Stimulated activated CD4-positive, alpha-beta T cell treated with anti-CD3 and anti-CD28 coated beads, Interleukin-4, amount 100 ng/mL, for 1 hour (primary cell): ENCODE measurements around the gene OR2B2.
A peak's percentile ranks its signal among the peaks of the same experiment; 100 is the strongest.

Experiments used
- DNase-seq: peaks from one replicate; pipeline ENCODE4 v3.0.0-alpha.2; 2020

OR2B2 gene

DNA sequence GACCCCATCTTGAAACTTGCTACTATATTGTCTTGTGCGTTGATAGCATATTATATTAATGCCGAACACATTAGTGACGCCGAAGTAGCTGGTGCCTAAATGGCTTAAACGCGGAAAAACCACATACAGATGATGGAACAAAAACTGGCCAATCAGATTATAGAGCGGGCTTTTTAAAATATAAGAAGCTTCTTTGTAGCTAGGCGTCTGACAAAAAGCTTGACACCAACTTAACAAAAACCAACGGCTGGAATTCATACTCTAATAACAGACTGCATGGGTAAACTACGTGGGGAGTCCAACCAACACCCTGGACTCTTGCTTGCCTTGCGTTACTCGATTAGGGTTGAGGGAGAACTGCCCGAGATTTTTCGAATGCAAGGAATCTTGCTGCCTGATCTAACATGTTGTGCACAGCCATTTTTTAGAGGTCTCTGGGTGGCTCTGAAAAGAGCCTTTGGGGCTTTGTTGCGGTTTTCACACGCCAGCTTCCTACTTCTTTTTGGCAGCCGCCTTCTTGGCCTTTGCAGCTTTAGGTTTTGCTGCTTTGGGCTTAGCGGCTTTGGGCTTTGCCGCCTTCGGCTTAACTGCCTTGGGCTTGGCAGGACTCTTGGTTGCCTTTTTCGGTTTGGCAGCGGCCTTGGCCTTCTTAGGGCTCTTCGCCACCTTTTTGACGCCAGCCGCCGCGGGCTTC, 45.7 kb downstream of the OR2B2 start:
- DNase-seq = no peak

DNA sequence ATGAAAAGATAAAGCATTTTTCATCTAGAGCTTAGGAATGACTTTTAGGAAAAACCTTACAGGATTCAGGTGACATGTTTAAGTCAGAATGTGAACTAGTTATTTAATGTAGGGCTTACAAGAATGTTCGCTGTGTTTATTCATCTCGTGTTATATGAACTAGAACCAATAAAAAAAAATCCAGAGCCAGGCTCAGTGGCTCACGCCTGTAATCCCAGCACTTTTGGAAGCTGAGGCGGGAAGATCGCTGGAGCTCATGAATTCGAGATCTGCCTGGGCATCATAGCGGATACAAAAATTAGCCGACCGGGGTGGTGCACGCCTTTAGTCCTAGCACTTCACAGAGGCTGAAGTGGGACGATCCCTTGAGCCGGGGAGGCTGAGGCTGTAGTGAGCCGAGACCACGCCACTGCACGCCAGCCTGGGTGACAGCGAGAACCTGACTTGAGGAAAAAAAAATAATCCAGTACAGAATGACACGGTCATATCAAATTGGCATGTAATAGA, 46.3 kb downstream of the OR2B2 start:
- DNase-seq = peak; percentile 13

DNA sequence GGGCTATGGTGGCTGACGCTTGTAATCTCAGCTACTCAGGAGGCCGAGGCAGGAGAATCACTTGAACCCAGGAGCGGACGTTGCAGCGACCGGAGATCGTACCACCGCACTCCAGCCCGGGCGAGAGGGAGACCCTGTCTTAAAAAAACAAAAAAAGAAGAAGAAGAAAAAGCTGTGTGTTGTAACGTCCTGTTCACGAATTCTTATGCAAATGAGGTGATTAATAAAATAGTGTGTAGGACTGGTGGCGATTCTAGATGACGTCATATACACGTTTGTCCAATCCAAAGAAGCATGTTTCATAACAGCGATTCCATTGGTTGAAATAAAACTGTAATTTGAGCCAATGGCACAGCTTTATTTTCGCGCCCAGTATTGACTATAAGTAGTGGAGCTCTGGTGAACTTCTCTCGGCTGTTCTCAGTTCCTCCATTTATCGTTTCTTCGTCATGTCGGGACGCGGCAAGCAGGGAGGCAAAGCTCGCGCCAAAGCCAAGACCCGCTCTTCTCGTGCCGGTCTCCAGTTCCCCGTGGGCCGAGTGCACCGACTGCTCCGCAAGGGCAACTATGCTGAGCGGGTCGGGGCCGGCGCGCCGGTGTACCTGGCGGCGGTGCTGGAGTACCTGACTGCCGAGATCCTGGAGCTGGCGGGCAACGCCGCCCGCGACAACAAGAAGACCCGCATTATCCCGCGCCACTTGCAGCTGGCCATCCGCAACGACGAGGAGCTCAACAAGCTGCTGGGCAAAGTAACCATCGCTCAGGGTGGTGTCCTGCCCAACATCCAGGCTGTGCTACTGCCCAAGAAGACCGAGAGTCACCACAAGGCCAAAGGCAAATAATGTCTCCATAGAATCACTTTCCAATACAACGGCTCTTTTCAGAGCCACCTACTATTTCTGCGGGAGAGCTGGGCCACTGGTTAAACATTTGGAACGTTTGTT, 47.0 kb downstream of the OR2B2 start:
- peak; percentile 43 for DNase-seq

DNA sequence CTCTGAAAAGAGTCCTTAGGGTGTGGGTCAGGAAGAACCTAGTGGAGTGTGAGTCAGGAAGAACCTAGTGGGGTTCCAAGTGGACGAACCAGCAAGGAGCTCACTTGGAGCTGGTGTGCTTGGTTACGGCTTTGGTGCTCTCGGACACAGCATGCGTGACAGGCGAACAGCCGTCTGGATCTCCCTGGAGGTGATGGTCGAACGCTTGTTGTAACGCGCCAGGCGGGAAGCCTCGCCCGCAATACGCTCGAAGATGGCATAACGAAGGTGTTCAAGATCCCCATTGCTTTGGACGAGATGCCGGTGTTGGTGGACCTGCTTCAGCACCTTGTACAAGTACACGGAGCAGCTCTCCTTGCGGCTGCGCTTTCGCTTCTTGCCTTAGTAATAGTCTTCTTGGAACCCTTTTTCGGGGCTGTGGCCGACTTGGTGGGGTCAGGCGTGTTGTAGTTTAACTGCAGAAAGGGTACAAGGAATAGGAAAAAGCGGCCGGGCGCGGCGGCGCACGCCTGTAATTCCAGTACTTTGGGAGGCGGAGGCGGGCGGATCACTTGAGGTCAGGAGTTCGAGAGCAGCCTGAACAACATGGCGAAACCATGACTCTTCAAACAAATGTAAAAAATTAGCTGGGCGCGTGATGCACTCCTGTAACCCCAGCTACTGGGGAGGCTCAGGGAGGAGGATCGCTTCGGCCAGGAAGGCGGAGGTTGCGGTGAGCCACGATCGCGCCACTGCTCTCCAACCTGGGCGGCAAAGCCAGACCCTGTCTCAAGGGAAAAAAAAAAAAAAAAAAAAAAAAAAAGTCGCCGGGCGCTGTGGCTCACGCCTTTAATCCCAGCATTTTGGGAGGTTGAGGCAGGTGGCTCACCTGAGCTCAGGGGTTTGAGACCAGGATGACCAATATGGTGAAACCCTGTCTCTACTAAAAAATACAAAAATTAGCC, 48.0 kb downstream of the OR2B2 start:
- peak; percentile 9 for DNase-seq

DNA sequence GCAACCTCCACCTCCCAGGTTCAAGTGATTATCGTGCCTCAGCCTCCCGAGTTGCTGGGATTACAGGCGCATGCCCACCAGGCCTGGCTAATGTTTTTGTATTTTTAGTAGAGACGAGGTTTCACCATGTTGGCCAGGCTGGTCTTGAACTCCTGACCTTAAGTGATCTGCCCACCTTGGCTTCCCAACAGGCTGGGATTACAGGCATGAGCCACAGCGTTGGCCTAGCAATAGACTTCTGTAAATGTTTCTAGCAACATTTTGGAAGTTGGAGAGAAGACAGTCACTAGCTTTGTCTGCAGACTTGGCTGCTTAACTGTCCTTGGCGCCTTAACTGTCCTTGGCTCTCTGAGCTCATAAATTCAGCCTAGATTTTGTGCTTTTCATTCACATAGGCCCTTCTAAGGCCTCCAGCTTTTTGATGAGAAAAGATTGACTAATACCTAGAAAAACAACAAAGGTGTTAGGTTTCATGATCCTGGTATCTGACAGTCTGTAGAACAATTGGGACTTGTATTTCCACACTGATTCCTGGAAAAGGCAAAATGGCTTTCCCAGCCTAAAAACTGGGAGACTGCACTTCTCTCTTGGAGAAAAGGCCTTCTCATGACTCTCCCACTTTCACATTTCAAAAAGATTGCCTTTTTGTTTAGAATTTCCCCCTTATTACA, 49.7 kb downstream of the OR2B2 start:
- no peak for DNase-seq

DNA sequence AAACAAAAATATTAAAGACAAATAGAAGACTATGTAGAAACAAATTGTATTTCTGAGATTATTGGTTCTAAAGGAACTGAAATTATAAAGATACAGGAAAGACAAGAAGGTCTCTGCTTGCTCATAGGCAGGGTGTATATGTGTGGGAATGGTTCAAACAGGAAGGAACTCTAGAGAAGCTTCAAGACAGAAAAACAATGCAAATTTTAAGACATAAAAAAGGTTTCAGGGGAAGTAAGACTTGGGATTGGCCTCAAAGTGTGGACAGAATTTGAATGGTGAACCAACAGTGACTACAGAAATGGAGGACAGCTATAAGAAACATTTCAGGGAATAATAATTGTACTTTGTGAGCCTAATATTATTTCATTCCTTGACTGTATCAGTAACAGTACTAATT, 50.3 kb downstream of the OR2B2 start:
- no peak for DNase-seq

DNA sequence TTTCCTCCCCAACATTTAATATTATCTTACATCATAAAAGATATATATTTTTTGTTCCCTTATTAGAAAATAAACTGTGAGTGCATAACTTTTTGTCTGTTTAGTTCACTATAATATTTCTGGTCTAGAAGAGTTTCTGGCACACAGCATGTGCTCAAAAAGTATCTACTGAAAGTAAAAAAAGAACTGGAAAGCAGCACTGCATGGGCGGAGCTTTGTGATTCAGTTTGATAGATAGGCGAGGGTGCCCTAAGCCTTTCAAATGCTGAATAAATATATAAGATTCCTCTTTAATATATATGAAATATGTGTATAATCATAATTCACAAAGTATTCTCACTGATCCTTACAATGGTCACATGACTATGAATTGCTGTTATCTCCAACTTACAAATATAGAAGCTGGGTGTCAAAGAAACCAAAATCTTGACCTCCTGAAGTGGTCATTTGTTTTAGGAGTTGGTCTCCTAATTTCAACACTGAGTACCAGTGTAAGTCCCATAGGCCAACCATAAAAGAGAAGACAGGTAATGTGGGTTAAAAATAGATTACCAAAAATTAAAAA, 50.8 kb downstream of the OR2B2 start:
- DNase-seq = no peak
